ENCODE measurements around the gene ZNF185. TPM values are rescaled to one million over a fixed set of nuclear protein-coding genes. Genes with fewer than 3 reads are reported as not detected.
"Not testable (repeated sequence)": the region's sequence is repeated elsewhere in the genome, so short reads cannot be mapped to it uniquely, and the experiment has no call there.

ZNF185 gene
- total RNA-seq, 1 donor from 2014 or later, result 17.7 TPM

DNA sequence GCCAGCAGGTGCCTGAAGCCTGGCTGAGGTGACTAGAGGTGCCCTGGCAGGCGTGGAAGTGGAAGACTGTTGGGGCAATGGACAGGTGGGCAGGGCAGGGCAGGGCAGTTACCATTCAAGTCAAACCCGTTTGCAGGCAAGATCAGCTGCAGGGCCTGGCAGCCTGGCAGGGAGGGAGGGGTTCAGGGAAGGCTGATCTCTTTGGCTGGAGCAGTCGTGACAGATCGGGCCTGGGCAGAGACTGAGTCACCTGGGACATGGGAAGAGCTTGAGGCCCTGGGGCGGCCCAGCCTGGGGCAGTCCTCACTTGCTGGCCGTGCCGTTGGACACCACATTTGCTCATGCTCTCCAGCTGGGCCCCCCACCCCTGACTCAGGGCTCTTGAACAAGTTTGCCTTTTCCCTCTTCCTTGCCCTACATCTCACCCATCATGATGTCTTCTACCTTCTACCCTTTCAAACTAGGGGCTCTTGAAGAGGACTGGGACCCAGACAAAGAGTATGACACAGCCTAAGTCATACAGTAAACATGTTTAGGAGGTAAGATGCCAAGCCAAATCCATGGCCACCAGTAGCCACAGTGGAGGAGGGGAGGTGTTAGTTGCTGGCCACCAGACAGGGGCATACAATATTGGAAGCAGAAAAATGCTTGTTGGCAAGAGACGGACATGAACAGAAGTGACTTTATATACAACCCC is 2.0 kb upstream of the ZNF185 start:
- DNase-seq, result no peak

GRCh38 chrX:152896450-152896849 is 1.4 kb upstream of the ZNF185 start:
- DNase-seq, result no peak

DNA sequence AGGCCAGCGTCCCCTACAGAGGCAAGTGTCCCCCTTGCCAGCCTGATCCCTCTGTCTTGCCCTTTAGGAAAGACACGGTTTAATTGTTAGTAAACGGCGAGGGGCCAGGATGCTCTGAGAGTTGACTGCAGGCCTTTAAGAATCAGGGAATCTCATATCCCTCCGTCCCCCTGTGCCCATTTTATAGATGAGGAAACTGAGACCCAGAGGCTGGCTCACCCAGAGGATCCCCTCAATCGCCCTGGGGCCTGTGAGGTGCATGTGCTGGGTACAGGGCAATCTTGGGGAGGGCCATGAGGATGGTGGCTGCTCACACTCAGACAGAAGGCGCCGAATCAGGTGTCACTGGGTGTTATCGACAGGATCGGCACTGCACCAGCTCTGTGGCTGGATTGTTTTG is 575 bp downstream of the ZNF185 start:
- no peak for DNase-seq

GRCh38 chrX:152899111-152899873 is 1.4 kb downstream of the ZNF185 start:
- DNase-seq, result no peak

DNA sequence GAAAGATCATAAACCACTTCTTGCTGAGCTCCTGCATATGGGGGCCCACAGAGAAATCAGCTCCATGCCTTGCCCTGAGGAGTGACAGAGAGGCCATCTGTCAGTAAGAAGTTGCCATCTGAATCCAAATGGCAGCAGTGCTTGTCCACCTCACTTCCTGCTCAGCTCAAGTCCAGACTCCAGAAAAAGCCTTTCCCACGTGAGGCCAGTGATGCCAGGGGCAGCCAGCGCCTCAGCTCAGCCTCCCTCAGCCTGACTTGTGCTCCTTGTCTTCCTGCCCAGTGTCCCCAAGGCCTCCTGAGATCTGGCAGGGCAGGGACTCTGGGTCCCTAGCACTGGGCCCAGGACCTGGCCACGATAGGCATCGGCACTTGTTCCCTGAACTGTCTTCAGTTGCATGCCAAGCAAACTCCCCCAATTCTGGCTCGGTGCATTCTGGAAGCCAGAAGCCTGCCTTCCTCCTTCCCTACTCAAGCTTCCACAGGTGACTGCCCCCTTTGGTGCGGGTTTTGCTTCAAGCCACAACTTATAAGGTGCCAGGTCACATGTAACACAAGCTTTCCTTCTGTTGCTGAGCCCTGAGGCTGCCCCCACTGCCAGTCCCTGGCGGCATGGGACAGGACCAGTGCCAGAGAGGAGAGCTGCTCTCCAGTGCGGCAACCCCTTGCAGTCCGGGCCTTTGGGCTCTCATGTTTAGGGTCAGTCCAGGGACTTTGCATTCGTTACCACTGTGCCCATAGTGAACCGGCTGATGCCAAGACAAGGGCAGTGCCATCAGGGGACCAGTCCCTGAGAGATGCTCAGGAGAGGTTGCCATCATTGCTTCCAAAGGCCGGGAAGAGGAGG is 2.2 kb downstream of the ZNF185 start:
- DNase-seq, result no peak

GRCh38 chrX:152900937-152901445 is 3.1 kb downstream of the ZNF185 start:
- DNase-seq, result no peak

- no peak for DNase-seq
Observed at GRCh38 chrX:152901816-152902501, 4.1 kb downstream of the ZNF185 start.

DNA sequence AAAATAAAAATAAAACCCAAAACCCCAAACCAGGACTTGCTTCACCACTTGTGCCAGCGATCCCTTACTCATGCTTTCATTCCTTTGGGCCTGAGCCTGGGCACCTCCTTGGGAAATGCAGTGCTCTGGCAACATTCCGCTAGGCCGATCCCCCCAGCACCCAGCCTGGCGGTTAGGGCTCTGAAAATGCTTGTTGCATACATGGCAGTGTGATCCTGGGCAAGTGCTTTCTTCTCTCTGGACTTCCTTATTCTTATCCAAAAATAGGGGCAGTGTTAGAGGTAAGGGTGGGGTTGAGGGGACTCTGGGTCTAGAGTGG is 4.6 kb downstream of the ZNF185 start:
- no peak for DNase-seq

DNA sequence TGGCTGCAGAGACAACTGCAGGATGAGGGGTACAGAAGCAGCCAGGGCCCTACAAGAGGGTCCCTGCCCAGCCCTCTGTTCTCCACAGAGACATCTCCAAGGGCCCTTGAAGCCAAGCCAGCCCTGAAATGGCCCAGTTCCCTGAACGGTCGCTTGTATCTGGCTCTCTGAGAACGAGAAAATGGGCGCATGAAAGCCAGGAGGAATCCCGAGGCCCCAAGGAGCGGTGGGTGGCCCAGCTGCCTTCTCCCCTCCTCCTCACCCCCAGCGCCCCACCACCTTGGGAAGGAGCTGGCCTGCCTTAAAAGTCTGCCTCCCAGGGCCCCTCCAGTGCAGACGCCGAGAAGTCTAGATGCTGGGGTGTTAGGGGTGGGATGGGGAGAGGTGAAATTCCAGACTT is 5.7 kb downstream of the ZNF185 start:
- DNase-seq, result no peak

DNA sequence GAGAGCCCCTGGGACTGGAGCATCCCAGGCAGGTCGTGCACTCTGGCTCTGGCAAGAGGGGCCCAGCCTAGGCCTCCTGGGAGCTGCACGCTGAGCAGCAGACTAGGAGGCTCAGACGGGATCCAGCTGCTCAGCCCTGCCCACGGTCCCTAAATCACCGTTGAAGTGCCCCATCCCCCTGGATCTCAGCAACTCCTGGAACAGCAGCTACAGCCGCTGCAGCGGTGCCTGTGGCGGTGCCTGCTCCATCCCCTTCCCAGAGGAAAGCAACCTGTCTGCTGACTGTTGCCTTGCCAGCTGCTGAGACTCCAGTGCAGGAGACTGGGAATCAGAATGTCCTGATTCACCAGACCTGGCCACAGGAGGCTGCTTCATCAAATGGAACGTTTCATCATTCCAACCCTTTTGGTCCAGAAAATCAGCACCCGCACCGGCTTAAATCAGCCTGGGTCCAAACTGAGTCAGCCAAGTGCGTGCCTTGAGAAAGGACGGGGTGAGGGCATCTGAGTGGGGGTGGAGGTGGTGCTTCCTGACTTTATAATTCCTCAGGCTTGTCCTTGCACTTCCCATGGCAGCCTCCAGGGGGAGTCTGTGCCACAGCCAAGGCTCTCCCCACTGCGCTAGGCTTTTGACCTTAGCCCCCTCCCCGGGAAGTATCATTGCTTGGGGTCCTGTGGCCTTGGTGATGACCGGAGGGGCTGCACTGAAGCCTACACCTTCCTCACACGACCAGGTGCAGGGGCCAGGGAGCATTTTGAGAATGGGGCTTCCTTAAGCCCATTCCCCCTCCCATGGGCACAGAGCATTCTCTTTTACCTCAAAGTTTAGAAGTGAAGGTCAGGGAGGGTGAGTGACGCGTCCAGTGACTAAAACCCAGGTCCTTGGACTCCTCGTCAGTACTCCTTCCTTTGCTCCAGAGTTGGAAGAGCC is 6.5 kb downstream of the ZNF185 start:
- no peak for DNase-seq

DNA sequence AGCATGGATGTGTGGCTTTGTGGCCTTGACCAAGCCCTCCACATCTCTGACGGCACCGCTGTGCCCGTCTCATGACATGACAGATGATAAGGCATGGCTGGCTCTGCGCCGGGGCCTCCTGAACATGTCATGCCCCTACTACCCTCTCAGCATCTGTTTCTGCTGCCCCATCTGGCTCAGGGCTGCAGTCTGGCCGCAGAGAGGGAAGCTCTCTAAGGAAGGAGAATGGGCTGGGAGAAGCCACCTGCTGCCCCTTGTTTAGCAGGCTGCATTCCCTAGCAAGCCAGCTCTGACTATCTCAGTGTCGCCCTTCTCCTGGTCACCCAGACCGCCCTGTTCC is 7.2 kb downstream of the ZNF185 start:
- DNase-seq, result no peak

DNA sequence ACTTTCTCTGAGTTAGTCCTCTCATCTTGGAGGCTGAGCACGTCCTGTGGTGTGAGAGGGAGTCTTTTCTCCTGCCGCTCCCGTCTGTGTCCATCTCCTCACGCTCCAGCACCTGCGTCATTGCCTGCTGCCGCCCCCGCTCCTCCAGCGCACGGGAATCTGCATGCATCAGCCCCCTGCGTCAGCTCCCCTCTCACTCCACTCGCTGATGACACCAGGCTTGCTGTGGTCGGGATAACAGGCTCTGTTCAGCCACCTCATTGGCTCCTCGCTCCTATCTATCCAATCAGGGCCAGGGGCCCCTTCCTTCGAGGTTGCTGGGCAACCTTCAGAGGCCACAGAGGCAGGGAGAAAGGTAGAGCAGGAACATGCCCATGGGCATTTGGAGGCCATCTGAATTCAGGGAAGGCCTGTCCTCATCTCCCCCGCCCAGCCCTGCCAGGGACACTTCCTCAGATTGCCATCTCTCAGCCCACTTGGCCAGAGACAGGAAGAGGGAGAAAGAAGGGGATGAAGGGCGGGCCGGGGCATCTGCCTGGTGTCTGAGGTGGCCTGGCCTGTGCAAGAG is 9.3 kb downstream of the ZNF185 start:
- DNase-seq, result no peak

DNA sequence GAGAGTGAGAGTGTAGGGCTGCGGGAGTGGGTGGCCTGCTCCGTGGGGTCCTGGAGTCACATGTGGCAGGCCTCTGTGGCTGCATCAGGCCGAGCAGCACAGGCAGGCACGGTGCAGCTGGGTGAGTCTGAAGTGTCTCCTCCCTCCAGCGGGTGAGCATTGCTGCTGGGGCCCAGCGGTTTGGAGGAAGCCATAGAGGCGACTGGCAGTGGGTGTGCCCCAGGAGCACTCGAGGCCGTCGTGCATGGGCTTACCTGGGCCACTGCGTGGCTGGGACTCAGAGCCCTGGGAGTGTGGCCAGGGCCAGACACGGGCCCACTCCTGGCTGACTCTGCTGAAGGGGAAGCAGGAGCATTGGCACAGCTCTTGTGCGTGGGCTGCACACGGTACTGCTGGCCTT is 10.6 kb downstream of the ZNF185 start:
- DNase-seq, result no peak

GRCh38 chrX:152910018-152910417 is 12.2 kb downstream of the ZNF185 start:
- not testable (repeated sequence) for DNase-seq

GRCh38 chrX:152912106-152912505 is 14.2 kb downstream of the ZNF185 start:
- no peak for DNase-seq

- no peak for DNase-seq
Observed at GRCh38 chrX:152912641-152913040, 14.8 kb downstream of the ZNF185 start.

DNA sequence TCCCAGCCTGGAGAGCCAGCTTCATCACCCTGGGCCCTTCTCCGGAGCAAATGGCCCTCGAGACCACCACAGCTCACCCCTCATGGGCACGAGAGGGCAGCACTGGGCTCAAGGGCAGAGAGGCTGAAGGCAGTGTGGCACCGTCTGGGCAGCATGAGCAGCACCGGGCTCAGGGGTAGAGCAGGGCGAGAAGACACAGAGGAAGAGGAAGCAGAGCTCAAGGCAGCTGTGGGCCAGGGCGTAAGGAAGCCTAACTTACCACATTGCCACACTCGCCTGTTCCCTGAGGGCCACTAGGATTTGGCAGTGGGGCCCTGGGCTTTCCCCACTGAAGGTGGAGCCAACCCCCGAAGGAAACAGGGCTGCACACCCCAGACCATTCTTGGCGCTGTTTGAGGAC is 15.5 kb downstream of the ZNF185 start:
- no peak for DNase-seq

DNA sequence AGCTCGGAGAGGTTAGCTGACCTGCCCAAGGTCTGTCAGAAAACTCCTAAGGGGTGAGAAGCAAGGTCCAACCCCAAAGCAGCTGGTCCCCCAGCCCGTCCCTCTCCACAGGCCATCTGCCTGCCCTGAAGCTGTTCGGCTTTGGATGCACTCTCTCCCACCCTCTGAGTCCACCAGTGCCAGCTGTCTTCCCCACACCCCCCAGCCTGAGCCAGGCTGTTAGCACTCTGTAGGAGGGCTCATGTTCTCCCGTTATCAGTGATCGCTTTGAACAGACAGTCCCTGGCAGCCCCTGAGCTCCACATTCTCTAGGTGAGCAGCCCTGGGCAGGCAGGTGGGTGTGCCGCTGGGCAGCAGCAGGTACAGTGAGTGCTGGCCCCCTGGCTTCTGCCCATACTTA is 16.0 kb downstream of the ZNF185 start:
- DNase-seq, result no peak

DNA sequence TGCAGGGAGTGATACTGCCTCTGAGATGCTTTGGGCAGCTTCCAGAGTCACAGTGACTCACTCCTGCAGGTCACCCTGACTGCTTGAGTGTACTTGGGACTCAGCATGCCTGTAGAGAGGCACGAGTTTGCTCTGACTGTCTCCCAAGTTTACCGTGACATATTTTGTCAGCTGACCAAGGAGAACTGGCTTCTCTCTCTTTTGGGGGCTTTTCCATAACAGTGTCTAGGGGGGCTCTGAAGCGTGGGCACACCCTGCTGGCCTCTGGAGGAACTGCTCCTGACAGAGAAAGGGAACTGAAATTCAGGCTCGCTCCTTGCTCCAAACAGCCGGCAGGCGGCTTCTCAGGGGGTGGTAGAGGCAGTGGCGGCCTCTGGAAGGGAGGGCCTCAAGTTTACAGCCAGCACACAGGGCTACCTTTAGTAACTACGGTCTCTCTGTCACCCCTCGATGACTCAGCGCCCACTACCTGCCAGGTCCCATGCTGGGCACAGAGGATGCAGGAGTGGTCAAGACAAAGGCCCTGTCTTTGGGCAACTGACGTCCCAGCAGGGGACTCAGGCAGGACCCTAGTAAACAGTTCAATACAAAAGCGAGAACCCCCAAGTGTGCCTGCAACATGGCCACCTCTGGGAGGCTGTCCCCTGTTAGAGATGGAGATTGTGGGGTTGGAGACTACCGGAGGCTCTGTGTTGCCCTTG is 17.8 kb downstream of the ZNF185 start:
- no peak for DNase-seq

Data from skin of body (tissue), 2 donors.